Transverse colon (tissue), 4 donors: ENCODE data around the gene RUNX1.

Experiments used
- CTCF ChIP-seq, 5 experiments: fragments of 200-600 bp in 3 of 5; fragments of 450-650 bp in 2 of 5; sonication (generic) in 3 of 5; IDR thresholded peaks; 1 replicate in 2 of 5; 2 replicates in 3 of 5; pipeline ENCODE4 v1.5.1; 2016 to 2017; ENCODE audit warnings: antibody characterized with exemption in 5 of 5, inconsistent platforms in 3 of 5, mild to moderate bottlenecking in 2 of 5, moderate library complexity in 1 of 5
- EP300 ChIP-seq: sonication (generic); formaldehyde crosslinking; IDR thresholded peaks from one replicate; pipeline ENCODE4 v1.6.1; 2017; ENCODE audit warnings: antibody characterized with exemption, low read depth
- POLR2A ChIP-seq: fragments of 450-650 bp; IDR thresholded peaks from one replicate; pipeline ENCODE4 v1.6.1; 2016; ENCODE audit warnings: antibody characterized with exemption, mild to moderate bottlenecking, moderate library complexity
- POLR2AphosphoS5 ChIP-seq, 3 donors: sonication (generic); formaldehyde crosslinking; IDR thresholded peaks; one replicate each; pipeline ENCODE4 v1.6.1; 2016; ENCODE audit warnings: antibody characterized with exemption in 3 of 3

DNA sequence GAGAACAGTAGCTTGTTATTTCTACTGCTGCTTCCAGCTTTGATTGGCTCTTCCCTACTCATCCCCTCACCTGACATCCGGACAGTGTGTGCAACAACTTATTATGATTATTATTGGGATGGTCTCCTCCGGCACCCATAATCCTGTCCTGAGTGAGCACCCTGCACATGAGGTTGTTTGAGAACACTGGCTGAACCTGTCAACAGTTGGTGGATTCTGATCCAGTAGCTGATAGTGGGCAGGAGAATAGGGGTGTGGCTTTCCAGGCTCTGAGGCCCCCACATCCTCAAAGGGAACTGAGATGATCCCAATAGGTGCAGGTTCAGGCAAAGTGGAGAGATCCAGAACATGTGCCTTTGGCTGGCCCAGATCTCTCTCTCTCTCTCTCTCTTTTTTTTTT, 60.5 kb downstream of the RUNX1 start:
- TF ChIP-seq POLR2AphosphoS5 (IDR thresholded peaks at IDR 0.05) (no peak), CTCF (IDR thresholded peaks at IDR 0.05) (no peak), POLR2A (no peak), EP300 (no peak)
